ENCODE results near the gene WDR36. TPM values are rescaled to one million over a fixed set of nuclear protein-coding genes. Genes with fewer than 3 reads are reported as not detected.
A peak's percentile ranks its signal among the peaks of the same experiment; 100 is the strongest.

Gene WDR36
- 15.3 TPM for polyA plus RNA-seq (ENCODE audit: insufficient read length)

DNA sequence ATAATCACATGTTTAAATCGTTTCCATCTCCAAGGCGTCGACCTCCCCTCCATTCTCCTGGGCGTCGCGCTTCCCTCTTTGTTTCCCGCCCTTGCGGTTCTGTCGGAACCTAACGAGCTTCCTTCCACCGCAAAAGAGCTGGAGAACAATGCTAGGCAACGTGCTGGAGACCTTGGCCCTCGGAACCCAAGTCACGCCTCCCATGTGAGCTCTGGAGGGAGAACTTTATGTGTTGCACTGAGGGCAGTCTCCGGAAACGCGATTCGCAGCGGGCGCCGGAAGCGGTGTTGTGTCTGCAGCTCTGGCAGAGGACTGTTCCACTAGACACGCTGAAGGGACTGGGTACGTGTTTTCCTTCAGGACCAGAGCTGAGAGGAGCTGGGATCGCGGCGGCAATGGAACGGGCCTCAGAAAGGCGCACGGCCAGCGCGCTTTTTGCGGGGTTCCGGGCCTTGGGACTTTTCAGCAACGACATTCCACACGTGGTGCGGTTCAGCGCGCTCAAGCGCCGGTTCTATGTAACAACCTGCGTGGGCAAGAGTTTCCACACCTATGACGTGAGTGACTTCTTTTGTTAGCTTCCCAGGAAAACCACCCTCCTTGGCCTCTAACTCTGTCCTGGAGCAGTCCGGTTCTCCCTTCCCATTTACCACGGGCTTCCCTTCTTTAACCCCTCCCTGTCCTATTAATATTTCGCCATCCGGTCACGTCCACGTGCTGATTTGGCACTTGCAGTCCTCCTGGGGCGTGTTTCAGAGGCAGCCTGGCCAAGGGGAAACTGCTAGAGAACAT, at the start of gene WDR36:
Gene WDR36, plus strand, starts transcription at position 287 of the 792 bp plus-strand sequence. Its CDS starts 109 bp downstream, at position 396.
- peak; percentile 90 for DNase-seq

DNA sequence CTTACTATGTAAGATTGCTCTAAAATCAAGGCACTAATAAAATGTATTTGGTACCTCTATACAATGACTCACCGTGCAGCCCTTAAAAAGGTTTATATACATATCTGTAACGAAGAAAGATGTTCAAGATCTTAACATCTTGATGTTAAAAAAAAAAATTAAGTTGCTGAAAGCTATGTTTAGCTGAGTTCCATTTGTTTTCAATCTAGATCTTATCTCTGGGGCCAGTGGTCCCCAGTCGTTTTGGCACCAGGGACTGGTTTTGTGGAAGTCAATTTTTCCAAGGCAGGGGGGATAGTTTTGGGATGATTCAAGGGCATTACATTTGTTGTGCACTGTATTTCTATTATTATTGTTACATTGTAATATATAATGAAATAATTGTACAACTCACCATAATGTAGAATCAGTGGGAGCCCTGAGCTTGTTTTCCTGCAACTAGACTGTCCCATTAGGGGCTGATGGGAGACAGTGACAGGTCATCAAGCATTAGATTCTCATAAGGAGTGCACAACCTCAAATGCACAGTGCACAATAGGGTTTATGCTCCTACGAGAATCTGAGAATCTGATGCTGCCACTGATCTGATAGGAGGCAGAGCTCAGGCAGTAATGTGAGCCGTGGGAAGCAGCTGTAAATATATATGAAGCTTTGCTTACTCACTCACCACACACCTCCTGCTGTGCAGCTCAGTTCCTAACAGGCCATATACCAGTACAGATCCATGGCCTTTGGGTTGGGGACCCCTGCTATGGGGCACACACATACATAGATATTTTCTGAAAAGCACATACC, 48.2 kb upstream of the WDR36 start:
- DNase-seq: no peak

DNA sequence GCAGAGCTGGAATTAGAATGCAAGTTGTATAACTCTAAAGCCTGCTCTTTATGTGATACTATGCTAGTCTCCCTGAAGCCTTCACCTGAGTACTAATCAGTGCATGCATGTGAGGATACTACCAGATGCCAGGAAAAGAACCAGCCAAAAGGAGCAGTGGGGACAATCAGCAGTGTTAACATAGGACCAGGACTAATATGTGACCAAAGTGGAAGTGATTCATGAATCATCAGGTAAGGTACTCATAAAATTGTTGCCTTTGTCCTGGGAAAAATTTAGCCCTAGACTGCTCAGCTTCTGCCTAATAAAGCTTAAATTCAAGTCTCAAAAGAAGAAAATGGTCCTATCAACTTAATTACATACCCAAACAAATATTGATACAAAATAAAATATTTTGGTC, 34.1 kb upstream of the WDR36 start:
- no peak for DNase-seq

DNA sequence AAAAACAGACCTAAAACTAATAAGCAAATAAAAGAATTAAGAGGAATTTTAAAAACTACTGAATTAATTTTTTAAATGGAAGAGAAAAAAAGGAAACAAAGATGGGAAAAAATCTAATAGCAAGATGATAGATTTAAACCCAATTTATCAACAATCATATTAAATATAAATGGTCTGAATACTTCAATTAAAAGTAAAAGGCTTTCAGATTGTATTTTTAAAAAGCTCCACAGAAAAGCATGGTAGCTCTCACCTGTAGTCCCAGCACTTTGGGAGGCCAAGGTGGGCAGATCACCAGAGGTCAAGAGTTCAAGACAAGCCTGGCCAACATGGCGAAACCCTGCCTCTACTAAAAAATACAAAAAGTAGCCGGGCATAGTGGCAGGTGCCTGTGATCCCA, 32.0 kb upstream of the WDR36 start:
- DNase-seq: no peak

DNA sequence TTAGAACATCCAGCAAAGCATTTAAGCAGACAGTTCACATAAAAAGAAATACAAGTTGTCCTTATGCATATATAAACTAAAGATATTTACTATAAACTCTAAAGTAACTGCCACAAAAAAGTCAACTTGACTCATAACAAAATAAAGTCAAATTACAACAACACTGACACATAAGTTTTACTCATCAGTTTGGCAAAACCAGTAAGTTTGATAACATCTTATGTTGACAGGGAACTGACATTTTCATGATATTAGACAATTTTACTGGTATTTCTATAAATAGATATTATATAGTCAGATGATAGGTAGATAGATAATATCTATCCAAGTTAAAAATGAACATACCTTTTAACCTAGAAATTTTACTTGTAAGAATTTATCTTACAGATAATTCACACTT, 30.5 kb upstream of the WDR36 start:
- no peak for DNase-seq

DNA sequence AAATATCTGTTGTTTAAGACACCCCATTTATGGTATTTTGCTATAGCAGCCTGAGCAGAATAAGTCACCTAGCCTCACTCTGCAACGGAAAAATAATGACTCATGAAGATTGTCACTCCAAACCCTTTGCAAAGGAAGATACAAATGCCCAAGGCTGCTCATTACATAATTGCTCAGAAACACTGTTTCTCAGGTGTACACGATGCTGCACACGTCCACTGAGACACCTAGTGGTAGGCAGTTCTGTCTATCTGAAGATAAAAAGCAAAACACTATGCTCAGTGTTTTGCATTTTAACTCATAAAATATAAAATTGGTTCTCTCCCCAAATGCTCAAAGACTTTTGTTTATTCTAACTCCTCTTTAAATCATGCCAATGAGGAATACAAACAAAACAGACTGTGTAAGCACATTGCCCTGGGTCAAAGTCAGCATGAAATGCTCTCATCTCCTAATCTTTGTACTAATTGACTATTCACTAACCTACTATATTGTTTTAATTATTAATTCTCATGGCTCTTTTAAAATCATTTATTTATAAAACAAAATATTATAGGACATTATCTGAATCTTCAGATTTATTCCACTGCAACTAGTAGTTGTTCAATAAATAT, 28.3 kb upstream of the WDR36 start:
- DNase-seq: no peak

DNA sequence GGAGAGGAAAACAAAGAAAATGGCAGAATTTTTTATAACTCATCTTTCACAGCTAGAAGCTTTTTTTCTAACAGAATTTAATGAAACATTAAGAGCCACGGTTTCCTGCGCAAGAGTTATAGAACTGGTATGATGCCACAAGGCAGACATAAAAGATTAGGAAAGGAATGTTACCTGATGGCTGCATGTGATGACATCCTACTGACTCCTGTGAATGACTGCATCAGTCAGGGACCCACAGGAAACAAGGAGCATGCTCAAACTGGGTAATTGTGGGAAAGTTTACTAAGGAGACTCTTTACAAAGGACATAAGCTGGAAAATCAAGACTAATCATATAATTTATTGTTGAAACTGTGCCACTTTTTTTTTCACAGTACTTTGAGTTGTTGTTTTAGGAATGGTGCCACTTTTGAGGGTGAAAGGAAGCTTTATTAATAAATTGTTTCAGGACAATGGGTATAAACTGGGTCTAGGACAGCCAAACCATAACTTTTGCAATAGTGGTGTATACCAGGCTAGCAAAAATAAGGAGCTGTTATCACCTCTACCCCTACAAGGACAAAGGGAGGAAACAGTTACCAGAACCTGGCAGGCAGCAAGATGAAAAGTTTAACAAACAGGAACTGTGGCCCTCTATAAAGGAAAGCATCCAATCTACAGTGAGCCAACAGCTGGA, 25.7 kb upstream of the WDR36 start:
- DNase-seq: no peak

DNA sequence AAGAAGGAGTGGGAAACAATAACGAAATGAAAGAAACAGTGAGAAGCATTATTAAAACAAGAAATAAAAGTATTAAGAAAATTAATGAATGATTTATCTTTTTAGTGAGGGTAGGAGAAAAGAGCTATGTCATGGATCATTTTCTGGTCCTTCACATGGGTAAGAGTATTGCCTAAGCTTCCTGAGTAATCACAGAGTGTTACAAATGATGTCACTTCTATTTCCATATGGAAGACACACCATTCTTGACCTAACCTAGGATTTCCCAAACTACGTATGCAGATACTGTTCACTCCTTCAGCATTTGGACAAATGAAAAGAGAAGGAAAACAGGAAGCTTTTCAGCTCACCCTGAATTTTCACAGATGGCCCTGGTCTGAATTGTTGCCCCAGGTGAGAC, 23.9 kb upstream of the WDR36 start:
- DNase-seq: no peak

DNA sequence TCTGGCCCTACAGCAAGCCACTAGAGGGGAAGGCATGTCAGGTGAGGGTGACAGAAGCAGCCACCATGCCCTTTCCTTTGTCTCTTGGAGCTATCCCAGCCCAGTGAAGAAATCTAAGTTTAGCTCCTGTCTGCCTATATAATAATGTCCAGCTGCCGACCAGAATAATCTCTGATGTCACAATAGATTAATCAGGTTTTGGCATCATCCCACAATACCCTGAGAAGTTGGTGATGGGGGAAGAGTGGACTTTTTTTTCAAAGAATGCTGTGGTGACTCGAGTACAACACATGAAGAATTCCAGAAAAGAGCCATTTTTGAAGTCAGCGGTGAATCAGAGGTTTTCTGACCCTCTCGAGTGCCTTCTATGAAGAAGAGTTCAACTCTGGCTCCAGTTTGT, 22.3 kb upstream of the WDR36 start:
- DNase-seq: no peak

DNA sequence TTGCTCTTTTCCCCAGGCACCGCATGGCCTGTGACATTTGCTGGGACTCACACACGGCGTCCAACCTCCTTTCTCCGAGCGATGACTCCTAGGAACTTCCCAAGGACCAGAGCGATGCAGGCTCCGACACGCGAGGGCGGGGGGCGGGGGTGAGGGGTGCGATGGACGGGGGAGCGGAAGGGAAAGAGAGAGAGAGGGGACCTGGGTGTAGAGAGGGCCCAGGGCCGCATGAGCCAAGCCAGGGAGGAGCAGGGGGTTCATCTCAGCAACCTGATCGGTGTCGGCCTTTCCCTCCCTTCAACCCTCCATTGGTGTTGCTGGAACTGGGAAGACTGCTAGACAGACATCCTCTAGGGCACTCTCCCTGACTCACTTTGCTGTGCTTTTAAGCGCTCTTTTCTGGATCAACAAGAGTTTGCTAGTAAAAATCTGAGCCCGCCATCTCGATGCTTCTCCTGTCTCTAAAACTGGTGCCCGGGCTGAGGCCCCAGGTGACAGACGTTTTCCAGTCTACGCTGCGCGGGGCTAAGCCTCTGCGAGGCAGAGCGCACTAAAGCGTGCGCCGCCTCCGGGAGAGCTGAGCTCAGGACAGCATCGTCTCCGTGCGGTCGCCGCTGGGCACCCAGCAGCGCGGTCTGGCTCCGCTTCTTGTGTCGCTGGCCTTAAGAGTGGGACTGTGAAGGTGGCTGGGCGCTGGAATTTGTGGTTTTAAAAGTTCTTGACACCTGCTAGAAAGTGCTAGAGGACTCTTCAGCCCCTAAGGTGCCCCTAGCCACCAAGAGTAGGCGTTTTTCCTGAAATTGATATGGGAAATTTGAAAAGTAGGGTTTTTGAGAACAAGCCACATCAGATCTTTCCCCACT, 21.6 kb upstream of the WDR36 start:
- peak; percentile 5 for DNase-seq

DNA sequence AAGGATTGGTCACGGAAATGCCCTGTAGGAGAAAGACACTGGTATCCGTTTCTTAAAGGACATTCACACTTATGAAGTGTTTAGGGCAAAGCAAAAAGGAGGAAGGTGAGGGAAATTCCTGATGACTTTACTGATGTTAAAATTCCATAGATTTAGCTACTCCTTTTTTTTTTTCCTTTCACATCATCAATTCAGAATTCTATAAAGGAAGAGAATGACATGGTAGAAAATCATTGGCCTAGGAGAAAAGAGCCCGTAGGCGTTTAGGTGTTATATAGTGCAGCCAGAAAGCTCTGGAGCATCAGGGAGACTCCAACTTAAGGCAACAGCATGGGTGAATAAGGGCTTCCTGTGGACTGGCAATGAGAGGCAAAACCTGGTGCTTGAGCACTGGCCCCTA, 20.7 kb upstream of the WDR36 start, which contains the start of gene TSLP:
Gene TSLP, plus strand, starts transcription at position 301 of the 400 bp plus-strand sequence. CDS start 178 bp downstream, outside the sequence.
- DNase-seq: no peak

DNA sequence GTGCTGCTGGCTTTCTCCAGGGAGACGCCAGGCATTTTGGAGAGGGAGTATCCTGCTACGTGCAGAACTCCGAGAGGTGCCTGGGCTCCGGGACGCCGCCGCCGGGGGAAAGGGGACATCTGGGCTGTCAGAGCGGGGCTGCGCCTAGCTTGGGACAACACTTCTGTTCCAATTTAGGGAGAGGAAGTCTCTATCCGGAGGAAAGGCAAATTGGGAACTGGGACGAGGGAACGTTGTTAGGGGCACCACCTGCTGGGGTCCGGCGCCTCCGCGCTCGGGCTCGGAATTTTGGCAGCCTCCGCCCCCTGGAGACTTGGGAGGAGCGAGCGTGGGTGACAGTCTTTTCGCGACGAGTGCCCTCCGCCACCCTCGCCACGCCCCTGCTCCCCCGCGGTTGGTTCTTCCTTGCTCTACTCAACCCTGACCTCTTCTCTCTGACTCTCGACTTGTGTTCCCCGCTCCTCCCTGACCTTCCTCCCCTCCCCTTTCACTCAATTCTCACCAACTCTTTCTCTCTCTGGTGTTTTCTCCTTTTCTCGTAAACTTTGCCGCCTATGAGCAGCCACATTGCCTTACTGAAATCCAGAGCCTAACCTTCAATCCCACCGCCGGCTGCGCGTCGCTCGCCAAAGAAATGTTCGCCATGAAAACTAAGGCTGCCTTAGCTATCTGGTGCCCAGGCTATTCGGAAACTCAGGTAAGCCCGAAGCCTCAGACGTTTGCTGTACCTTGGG, 19.0 kb upstream of the WDR36 start:
- peak; percentile 10 for DNase-seq

DNA sequence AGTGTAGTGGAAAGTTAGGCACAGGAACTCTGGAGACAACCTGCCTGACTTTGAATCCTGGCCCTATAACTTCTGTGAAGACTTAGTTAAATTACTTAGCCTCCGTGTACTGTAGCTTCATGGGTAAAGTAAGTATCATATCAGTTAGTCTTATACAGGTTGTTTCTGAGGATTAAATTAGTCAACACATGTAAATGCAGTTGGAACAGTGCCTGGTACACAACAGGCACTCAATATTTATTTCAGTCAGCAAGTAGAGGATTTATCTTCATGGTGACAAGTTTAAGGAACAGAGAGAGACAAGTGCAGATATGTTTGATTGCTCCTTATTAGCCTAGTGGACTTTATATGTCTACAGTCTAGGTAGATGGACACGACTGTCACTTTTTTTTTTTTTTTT, 17.9 kb upstream of the WDR36 start:
- DNase-seq: no peak

DNA sequence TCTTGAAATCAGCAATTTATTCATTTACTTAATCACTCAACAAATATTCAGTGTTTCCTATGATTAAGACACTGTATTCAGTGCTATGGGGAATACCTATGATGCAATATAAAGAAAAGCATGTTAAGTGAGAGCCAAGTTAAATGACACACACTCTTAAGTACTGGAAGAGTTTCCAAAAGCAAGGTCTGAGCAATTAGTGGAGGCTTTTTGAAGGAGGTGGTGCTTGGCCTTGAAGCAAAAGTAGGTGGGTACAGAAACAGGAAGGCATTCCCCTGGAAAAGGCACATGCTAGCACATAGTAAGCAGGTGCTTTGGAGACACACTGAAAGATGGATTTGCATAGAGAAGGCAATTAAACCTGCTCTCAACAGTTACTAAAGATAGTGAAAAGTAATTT, 16.6 kb upstream of the WDR36 start:
- no peak for DNase-seq

DNA sequence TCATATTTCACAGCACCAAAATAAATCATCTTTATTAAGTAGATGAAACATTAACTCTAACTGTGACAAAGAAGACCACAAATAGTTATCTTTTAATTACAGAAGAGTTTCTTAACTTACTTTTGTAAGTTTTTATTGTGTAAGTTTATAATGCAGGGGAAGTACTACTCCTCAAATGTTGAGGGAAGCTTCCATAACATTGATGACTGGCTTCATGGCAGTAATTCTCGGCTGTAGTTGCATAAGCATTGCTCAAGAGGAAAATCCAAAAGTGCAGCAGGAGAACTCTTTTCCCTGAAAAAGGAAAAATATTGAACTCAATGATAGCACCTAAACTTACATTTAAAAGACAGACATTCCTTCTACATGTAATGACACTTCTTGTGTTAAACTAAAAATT, 16.1 kb upstream of the WDR36 start:
- no peak for DNase-seq

DNA sequence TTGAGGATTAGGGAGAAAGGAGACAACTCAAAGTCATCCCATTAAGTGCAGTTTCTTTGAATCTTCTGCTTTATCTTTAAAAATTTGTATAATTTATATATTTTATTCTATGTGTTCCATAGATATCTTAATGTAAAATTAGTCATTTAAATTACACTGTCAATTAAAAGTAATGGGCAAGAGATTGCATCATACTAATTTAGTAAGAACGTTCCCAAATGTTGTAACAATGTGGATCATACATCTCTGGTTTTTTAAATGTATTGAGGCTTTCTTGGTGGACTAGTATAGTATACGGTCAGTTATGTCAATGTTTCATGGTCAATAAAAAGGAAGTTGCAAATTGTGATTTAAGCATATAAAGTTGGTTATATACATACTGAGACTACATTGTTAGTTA, 14.5 kb upstream of the WDR36 start:
- no peak for DNase-seq

DNA sequence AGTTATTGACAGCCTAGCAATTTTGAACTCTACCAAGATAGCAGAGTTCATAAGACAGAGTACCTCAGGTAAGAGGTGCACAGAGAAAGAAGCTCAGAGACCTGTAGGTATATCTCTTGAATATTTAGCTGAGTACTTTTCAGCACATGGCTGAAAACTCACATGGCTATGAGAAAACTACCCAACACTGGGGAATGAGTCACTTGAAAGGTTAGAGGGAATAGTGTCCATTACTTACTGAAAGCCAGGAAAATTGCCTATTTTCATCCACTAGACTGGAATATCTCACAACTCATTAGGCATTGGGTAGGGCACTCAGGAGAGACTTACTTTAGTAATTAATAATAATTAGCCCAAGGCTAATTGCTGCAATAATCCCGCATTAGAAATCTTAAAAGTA, 12.3 kb upstream of the WDR36 start:
- no peak for DNase-seq

DNA sequence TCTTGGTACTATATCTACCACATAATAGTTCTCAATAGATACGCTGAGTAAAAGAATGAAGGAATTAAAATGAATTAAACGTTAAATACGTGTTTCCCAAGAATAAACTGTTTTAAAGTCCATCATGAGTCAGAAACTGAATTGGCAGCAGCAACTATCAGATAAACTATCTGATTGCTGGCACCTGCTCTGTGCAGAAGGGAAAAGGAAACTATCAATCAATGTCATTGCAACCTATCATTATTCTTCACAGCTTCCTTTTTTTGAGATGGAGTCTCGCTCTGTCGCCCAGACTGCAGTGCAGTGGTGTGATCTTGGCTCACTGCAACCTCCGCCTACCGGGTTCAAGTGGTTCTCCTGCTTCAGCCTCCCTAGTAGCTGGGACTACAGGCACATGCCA, 8.8 kb upstream of the WDR36 start:
- no peak for DNase-seq

DNA sequence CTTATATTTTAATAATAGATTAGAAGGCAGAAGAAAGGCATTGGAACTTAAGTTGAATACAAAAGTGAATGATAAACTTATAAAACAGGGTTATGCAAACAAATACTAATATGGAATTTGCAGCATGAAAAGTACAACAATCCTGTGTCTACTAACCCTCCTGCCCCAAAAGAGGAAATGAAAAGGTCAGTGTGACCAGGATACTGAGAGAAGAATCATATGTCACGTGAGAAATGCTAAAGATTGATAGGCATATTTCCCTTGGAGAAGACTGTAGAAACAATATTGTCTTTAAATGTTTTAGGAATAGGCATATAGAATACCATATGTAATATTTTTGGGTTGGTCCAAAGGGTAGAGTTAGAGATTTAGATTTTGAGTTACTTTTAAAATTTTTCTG, 3.8 kb downstream of the WDR36 start:
- no peak for DNase-seq

DNA sequence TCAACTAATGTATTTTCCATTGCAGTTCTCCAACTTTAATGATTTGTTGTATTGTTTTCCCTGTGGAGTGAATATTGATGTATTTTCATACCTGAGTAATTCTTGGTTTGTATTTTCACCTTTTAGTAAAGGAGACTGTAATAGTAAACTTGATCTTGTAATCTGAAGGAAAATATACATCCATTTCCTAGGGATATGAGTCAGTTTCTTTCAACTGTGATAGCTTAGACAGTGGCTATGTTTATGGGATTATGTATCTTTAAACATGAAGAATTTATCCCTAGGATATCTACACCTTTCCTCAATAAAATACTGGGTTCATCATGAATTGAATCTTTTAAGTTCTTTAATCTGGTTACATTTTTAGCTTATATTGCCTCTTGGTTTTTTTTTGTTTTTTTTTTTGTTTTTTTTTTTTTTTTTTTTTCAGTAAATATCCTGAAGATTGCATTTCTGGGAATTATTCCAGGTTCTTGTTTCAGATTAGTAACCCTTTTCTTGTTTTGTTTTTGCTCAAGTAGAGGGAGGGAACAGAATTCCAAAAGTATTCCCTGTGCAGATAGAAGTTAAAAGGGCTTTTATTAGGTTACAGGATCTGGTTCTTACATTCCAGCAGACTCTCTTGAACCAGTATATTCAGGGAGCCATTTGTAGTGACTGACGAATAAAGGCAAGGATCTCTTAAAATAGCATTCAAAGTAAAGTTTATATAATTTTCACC, 7.1 kb downstream of the WDR36 start:
- no peak for DNase-seq

Data from hindlimb muscle (tissue), 1 donor.